Activated naive CD8-positive, alpha-beta T cell treated with anti-CD3 and anti-CD28 coated beads, Interleukin-2, amount 50 U/mL, for 16 hours (primary cell): ENCODE data around the gene SMIM10.
"Not testable (repeated sequence)": the region's sequence is repeated elsewhere in the genome, so short reads cannot be mapped to it uniquely, and the experiment has no call there.

Experiments used
- DNase-seq: peaks from one replicate; pipeline ENCODE4 v3.0.0-alpha.2; 2020; ENCODE audit warnings: low read depth, low spot score

SMIM10 gene

GRCh38 chrX:134990801-134991481 is at the start of gene SMIM10:
TSS of gene SMIM10 (plus strand) at chrX:134990991. CDS start at chrX:134991096, 105 bp downstream.
- DNase-seq = no peak

GRCh38 chrX:134946364-134946763 is 44.4 kb upstream of the SMIM10 start:
- not testable (repeated sequence) for DNase-seq

- DNase-seq = no peak
Measured at GRCh38 chrX:134948333-134949241, 42.2 kb upstream of the SMIM10 start.

GRCh38 chrX:134949271-134949670 is 41.5 kb upstream of the SMIM10 start:
- no peak for DNase-seq

GRCh38 chrX:134957836-134958235 is 33.0 kb upstream of the SMIM10 start:
- no peak for DNase-seq

GRCh38 chrX:134960366-134960765 is 30.4 kb upstream of the SMIM10 start:
- DNase-seq = not testable (repeated sequence)

- DNase-seq = no peak
Measured at GRCh38 chrX:134963041-134963440, 27.8 kb upstream of the SMIM10 start.

- no peak for DNase-seq
Measured at GRCh38 chrX:134969726-134970125, 21.1 kb upstream of the SMIM10 start.

GRCh38 chrX:134971926-134972325 is 18.9 kb upstream of the SMIM10 start:
- no peak for DNase-seq

- DNase-seq = no peak
Measured at GRCh38 chrX:134975516-134975915, 15.3 kb upstream of the SMIM10 start.

GRCh38 chrX:134981910-134982309 is 8.9 kb upstream of the SMIM10 start:
- DNase-seq = no peak

- no peak for DNase-seq
Measured at GRCh38 chrX:134982748-134983147, 8.0 kb upstream of the SMIM10 start.

- no peak for DNase-seq
Measured at GRCh38 chrX:134985479-134985878, 5.3 kb upstream of the SMIM10 start.

- no peak for DNase-seq
Measured at GRCh38 chrX:134990475-134990800, 353 bp upstream of the SMIM10 start.

GRCh38 chrX:134997646-134998045 is 6.9 kb downstream of the SMIM10 start:
- DNase-seq = no peak

- DNase-seq = no peak
Measured at GRCh38 chrX:134998246-134998645, 7.5 kb downstream of the SMIM10 start.

- DNase-seq = no peak
Measured at GRCh38 chrX:134999469-134999868, 8.7 kb downstream of the SMIM10 start.

GRCh38 chrX:135000516-135000915 is 9.7 kb downstream of the SMIM10 start:
- no peak for DNase-seq

- peak; percentile 78 for DNase-seq
Measured at GRCh38 chrX:135003876-135004623, 13.3 kb downstream of the SMIM10 start.

- DNase-seq = no peak
Measured at GRCh38 chrX:135006187-135006586, 15.4 kb downstream of the SMIM10 start.

- DNase-seq = no peak
Measured at GRCh38 chrX:135009057-135009610, 18.3 kb downstream of the SMIM10 start.

- no peak for DNase-seq
Measured at GRCh38 chrX:135009838-135010237, 19.0 kb downstream of the SMIM10 start.
